Activated CD4-positive, alpha-beta memory T cell treated with anti-CD3 and anti-CD28 coated beads, Interleukin-2, amount 10 ng/mL, durations not matched to agents 7 days and 5 days (primary cell): Measurements from ENCODE around the gene CP. TPM values are rescaled to one million over a fixed set of nuclear protein-coding genes. Genes with fewer than 3 reads are reported as not detected.
"Not testable (repeated sequence)": the region's sequence is repeated elsewhere in the genome, so short reads cannot be mapped to it uniquely, and the experiment has no call there.

Experiments used
- CTCF ChIA-PET: fragments of 350-600 bp; sonication (Branson Sonifier 250); formaldehyde crosslinking; loops from one replicate; lab custom pipeline; 2021; ENCODE audit warnings: antibody characterized with exemption, inconsistent platforms; lab: Charles Lee
- POLR2A ChIA-PET: fragments of 350-600 bp; sonication (Branson Sonifier 250); formaldehyde crosslinking; loops from one replicate; lab custom pipeline; 2021; ENCODE audit warnings: antibody characterized with exemption; lab: Charles Lee
- DNase-seq: peaks from one replicate; pipeline ENCODE4 v3.0.0-alpha.2; 2020
- H3K27ac Mint-ChIP-seq: one replicate; pipeline ENCODE4 v1.8.0; 2021; ENCODE audit warnings: mild to moderate bottlenecking, mixed read lengths
- H3K27me3 Mint-ChIP-seq: one replicate; pipeline ENCODE4 v1.8.0; 2021; ENCODE audit warnings: mixed read lengths
- H3K36me3 Mint-ChIP-seq: one replicate; pipeline ENCODE4 v1.8.0; 2021; ENCODE audit warnings: low read depth, mixed read lengths
- H3K4me1 Mint-ChIP-seq: one replicate; pipeline ENCODE4 v1.8.0; 2021; ENCODE audit warnings: mixed read lengths
- H3K4me3 Mint-ChIP-seq: one replicate; pipeline ENCODE4 v1.8.0; 2021; ENCODE audit warnings: mild to moderate bottlenecking, mixed read lengths
- H3K9me3 Mint-ChIP-seq: one replicate; pipeline ENCODE4 v1.8.0; 2021; ENCODE audit warnings: mixed read lengths
- total RNA-seq, 2 experiments: library from RNA; stranded (reverse); gene quantifications; one replicate each; pipeline ENCODE4 v1.2.3, GENCODE V29; 2021

Gene CP
- total RNA-seq, 2 experiments from 2014 or later: not detected

- H3K27ac Mint-ChIP-seq, H3K9me3 Mint-ChIP-seq, H3K4me1 Mint-ChIP-seq, H3K27me3 Mint-ChIP-seq, H3K36me3 Mint-ChIP-seq, H3K4me3 Mint-ChIP-seq, DNase-seq, POLR2A ChIA-PET: not testable (repeated sequence)
- CTCF ChIA-PET: interaction anchor here (1.4 kb wide), 1 partner anchor 99 kb away, joined by 3 read pairs; no protein-coding TSS in a partner anchor
Observed at GRCh38 chr3:149219380-149220121, 2.1 kb downstream of the CP start.

GRCh38 chr3:149217347-149217746 lies 4.3 kb downstream of the CP start:
- H3K27ac Mint-ChIP-seq: no peak overlapping the region
- ChIA-PET CTCF (no interaction called here), POLR2A (no interaction called here)
- H3K27me3 Mint-ChIP-seq: peaks cover 6% of the 10 kb centered on the region
- no peak for DNase-seq
- no peak overlapping the region for H3K4me3 Mint-ChIP-seq
- no peaks in the 10 kb centered on the region for H3K9me3 Mint-ChIP-seq
- no peaks in the 10 kb centered on the region for H3K36me3 Mint-ChIP-seq
- no peaks in the 10 kb centered on the region for H3K4me1 Mint-ChIP-seq

GRCh38 chr3:149216193-149216869 lies 5.3 kb downstream of the CP start:
- Mint-ChIP-seq H3K27me3 (peaks cover 8% of the 10 kb centered on the region), H3K27ac (no peak overlapping the region), H3K9me3 (no peaks in the 10 kb centered on the region), H3K4me3 (no peak overlapping the region), H3K36me3 (no peaks in the 10 kb centered on the region), H3K4me1 (no peaks in the 10 kb centered on the region)
- CTCF ChIA-PET: no interaction called here
- DNase-seq: no peak
- POLR2A ChIA-PET: no interaction called here

- no peak for DNase-seq
- Mint-ChIP-seq H3K4me1 (no peaks in the 10 kb centered on the region), H3K27ac (no peak overlapping the region), H3K36me3 (no peaks in the 10 kb centered on the region), H3K4me3 (no peak overlapping the region), H3K27me3 (peaks cover 11% of the 10 kb centered on the region), H3K9me3 (no peaks in the 10 kb centered on the region)
- ChIA-PET POLR2A (no interaction called here), CTCF (no interaction called here)
Observed at GRCh38 chr3:149215515-149215914, 6.1 kb downstream of the CP start.

- Mint-ChIP-seq H3K4me3 (no peak overlapping the region), H3K27me3 (peaks cover 17% of the 10 kb centered on the region), H3K36me3 (no peaks in the 10 kb centered on the region), H3K4me1 (no peaks in the 10 kb centered on the region), H3K27ac (no peak overlapping the region), H3K9me3 (no peaks in the 10 kb centered on the region)
- POLR2A ChIA-PET: no interaction called here
- DNase-seq: no peak
- CTCF ChIA-PET: no interaction called here
Observed at GRCh38 chr3:149214702-149215101, 6.9 kb downstream of the CP start.

GRCh38 chr3:149212386-149212785 lies 9.2 kb downstream of the CP start:
- peaks cover 24% of the 10 kb centered on the region for H3K27me3 Mint-ChIP-seq
- ChIA-PET POLR2A (no interaction called here), CTCF (no interaction called here)
- H3K36me3 Mint-ChIP-seq: no peaks in the 10 kb centered on the region
- no peaks in the 10 kb centered on the region for H3K9me3 Mint-ChIP-seq
- no peaks in the 10 kb centered on the region for H3K4me1 Mint-ChIP-seq
- no peak overlapping the region for H3K4me3 Mint-ChIP-seq
- no peak for DNase-seq
- no peak overlapping the region for H3K27ac Mint-ChIP-seq

GRCh38 chr3:149209431-149209830 lies 12.2 kb downstream of the CP start:
- peaks cover 43% of the 10 kb centered on the region for H3K27me3 Mint-ChIP-seq
- CTCF ChIA-PET: no interaction called here

GRCh38 chr3:149207475-149207874 lies 14.2 kb downstream of the CP start:
- no peak for DNase-seq
- peaks cover 45% of the 10 kb centered on the region for H3K27me3 Mint-ChIP-seq
- POLR2A ChIA-PET: interaction anchor here (1.0 kb wide), 1 partner anchor 65 kb away, joined by 3 read pairs; no protein-coding TSS in a partner anchor
- H3K9me3 Mint-ChIP-seq: no peaks in the 10 kb centered on the region
- H3K4me3 Mint-ChIP-seq: no peak overlapping the region
- no peak overlapping the region for H3K27ac Mint-ChIP-seq
- H3K36me3 Mint-ChIP-seq: no peaks in the 10 kb centered on the region
- CTCF ChIA-PET: interaction anchor here (1.0 kb wide), 1 partner anchor 252 kb away, joined by 3 read pairs; no protein-coding TSS in a partner anchor
- H3K4me1 Mint-ChIP-seq: peaks cover 10% of the 10 kb centered on the region

More at GRCh38 chr3:149209431-149209830, 12.2 kb downstream of the CP start:
- H3K9me3 Mint-ChIP-seq: no peaks in the 10 kb centered on the region
- H3K4me1 Mint-ChIP-seq: peaks cover under 1% of the 10 kb centered on the region
- H3K27ac Mint-ChIP-seq: no peak overlapping the region
- no peak for DNase-seq
- POLR2A ChIA-PET: no interaction called here
- no peaks in the 10 kb centered on the region for H3K36me3 Mint-ChIP-seq
- H3K4me3 Mint-ChIP-seq: no peak overlapping the region

GRCh38 chr3:149204390-149204991 lies 17.1 kb downstream of the CP start:
- CTCF ChIA-PET: no interaction called here
- Mint-ChIP-seq H3K36me3 (no peaks in the 10 kb centered on the region), H3K4me3 (no peak overlapping the region), H3K4me1 (peaks cover 10% of the 10 kb centered on the region), H3K27me3 (peaks cover 47% of the 10 kb centered on the region), H3K27ac (no peak overlapping the region), H3K9me3 (no peaks in the 10 kb centered on the region)
- no peak for DNase-seq
- POLR2A ChIA-PET: no interaction called here

- ChIA-PET CTCF (no interaction called here), POLR2A (no interaction called here)
- Mint-ChIP-seq H3K27ac (no peak overlapping the region), H3K4me3 (no peak overlapping the region), H3K27me3 (peaks cover 43% of the 10 kb centered on the region), H3K36me3 (no peaks in the 10 kb centered on the region), H3K4me1 (peaks cover 10% of the 10 kb centered on the region), H3K9me3 (no peaks in the 10 kb centered on the region)
- no peak for DNase-seq
Observed at GRCh38 chr3:149203758-149204157, 17.9 kb downstream of the CP start.

- CTCF ChIA-PET: no interaction called here
- peaks cover 10% of the 10 kb centered on the region for H3K4me1 Mint-ChIP-seq
- H3K27me3 Mint-ChIP-seq: peaks cover 54% of the 10 kb centered on the region
- H3K4me3 Mint-ChIP-seq: no peak overlapping the region
- POLR2A ChIA-PET: no interaction called here
- H3K27ac Mint-ChIP-seq: no peak overlapping the region
- H3K9me3 Mint-ChIP-seq: no peaks in the 10 kb centered on the region
- no peaks in the 10 kb centered on the region for H3K36me3 Mint-ChIP-seq
- DNase-seq: no peak
Observed at GRCh38 chr3:149199474-149199873, 22.2 kb downstream of the CP start.

GRCh38 chr3:149198611-149199010 lies 23.0 kb downstream of the CP start:
- H3K27ac Mint-ChIP-seq: no peak overlapping the region
- ChIA-PET CTCF (no interaction called here), POLR2A (no interaction called here)
- peaks cover 48% of the 10 kb centered on the region for H3K27me3 Mint-ChIP-seq
- H3K4me3 Mint-ChIP-seq: no peak overlapping the region
- H3K9me3 Mint-ChIP-seq: no peaks in the 10 kb centered on the region
- H3K4me1 Mint-ChIP-seq: peaks cover 2% of the 10 kb centered on the region
- H3K36me3 Mint-ChIP-seq: no peaks in the 10 kb centered on the region
- no peak for DNase-seq

GRCh38 chr3:149197669-149198068 lies 24.0 kb downstream of the CP start:
- CTCF ChIA-PET: no interaction called here
- Mint-ChIP-seq H3K4me1 (no peaks in the 10 kb centered on the region), H3K4me3 (no peak overlapping the region), H3K36me3 (no peaks in the 10 kb centered on the region), H3K9me3 (no peaks in the 10 kb centered on the region), H3K27ac (no peak overlapping the region), H3K27me3 (peaks cover 48% of the 10 kb centered on the region)
- POLR2A ChIA-PET: no interaction called here
- DNase-seq: no peak
